GM19328 (cell line): ENCODE results near the gene INTS3.
"Not testable (repeated sequence)": the region's sequence is repeated elsewhere in the genome, so short reads cannot be mapped to it uniquely, and the experiment has no call there.

Source experiments
- ATAC-seq: cut with Tn5 transposase; IDR thresholded peaks from one replicate; pipeline ENCODE4 v1.9.1; 2021; ENCODE audit warnings: mild to moderate bottlenecking, moderate library complexity; ENCODE audit not compliant: unreplicated experiment

INTS3 gene

DNA sequence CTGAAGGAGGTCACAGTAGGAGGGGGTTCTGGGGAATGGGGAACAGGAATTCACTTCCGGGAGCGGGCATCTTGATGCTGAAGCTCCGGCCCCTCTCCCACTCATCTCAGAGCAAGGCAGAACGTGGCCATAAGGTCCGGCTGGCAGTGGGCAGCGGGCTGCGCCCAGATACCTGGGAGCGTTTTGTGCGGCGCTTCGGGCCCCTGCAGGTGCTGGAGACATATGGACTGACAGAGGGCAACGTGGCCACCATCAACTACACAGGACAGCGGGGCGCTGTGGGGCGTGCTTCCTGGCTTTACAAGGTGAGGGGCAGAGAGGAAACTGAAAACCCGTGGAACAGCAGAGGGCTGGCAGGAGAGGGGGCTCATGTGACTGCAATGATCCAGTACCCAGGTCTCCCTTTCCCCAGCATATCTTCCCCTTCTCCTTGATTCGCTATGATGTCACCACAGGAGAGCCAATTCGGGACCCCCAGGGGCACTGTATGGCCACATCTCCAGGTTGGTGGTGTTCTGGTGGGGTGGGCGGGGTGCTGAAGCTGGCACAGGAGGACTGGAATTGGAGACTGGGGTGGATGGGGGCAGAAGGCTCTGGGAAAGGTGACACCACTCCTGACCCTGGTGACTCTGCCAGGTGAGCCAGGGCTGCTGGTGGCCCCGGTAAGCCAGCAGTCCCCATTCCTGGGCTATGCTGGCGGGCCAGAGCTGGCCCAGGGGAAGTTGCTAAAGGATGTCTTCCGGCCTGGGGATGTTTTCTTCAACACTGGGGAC, 50.4 kb downstream of the INTS3 start:
- ATAC-seq, result no peak

DNA sequence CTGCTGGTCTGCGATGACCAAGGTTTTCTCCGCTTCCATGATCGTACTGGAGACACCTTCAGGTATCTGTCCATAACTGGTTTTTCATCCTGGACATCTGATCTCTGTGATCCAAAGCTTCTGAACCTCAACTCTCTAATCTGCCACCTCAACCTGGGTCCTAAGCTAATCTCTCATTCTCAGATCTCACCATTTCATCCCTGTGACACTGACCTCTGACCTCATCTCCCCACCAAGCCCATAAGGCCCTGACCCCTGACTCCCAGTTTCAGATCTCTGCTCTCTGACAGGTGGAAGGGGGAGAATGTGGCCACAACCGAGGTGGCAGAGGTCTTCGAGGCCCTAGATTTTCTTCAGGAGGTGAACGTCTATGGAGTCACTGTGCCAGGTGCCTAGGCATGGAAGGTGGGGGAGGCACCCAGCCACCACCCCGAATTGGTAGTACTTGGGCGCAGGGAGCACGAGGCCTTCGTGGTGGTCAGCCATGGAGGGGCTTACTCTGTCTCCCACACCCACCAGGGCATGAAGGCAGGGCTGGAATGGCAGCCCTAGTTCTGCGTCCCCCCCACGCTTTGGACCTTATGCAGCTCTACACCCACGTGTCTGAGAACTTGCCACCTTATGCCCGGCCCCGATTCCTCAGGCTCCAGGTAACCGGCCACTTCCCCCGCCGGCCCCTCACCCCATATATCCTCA, 51.1 kb downstream of the INTS3 start:
- ATAC-seq, result no peak

DNA sequence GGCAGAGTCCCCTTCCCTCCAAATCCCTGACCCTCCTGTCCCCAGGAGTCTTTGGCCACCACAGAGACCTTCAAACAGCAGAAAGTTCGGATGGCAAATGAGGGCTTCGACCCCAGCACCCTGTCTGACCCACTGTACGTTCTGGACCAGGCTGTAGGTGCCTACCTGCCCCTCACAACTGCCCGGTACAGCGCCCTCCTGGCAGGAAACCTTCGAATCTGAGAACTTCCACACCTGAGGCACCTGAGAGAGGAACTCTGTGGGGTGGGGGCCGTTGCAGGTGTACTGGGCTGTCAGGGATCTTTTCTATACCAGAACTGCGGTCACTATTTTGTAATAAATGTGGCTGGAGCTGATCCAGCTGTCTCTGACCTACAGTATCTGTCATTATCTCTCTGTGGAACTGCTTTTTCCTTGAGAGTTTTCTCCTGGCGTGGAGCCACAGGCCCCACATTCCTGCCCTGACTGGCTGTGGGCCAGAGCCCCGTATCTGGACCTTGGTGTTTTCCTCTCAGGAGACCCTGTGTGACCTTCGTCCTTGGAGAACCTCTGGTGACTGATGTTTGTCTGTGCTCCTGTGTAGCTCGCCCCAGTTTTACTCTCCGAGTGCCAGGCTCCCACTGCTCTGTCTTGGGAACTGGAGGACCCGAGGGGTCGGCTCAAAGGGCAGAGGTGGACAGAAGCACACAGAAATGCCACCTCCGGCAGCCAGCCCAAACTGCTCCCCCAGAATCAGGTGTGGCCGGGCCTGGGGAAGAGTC, 52.1 kb downstream of the INTS3 start:
- ATAC-seq, result no peak

DNA sequence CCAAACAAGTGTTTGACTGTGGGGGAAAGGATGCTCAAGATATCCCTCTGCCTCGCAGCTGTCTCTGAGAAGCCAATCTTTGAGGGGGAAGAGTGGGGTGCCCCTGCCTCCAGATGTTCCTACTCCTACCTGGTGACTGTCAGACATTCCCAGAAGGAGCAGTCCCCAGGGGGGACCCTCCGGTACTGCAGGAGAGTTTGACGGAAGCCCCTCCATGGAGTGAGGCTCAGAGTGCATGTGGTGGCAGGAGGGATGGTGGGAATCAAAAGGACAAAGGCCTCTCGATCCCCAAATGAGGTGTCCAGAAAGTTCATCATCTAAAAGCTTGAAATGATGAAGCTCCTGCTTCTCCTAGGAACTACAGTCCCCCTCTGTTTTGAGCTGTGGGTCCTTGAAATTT, 52.7 kb downstream of the INTS3 start:
- ATAC-seq, result no peak

DNA sequence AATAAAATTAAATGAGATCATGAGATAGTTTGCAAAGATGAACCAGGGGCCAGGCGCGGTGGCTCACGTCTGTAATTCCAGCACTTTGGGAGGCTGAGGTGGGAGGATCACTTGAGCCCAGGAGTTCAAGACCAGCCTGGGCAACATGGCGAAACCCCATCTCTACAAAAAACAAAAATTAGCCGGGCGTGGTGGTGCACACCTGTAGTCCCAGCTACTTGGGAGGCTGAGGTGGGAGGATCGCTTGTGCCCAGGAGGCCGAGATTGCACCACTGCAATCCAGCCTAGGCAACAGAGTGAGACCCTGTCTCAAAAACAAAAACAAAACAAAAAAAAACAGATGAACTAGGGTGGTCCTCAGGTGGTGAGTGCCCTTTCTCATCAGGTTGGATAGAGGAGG, 54.8 kb downstream of the INTS3 start:
- not testable (repeated sequence) for ATAC-seq

DNA sequence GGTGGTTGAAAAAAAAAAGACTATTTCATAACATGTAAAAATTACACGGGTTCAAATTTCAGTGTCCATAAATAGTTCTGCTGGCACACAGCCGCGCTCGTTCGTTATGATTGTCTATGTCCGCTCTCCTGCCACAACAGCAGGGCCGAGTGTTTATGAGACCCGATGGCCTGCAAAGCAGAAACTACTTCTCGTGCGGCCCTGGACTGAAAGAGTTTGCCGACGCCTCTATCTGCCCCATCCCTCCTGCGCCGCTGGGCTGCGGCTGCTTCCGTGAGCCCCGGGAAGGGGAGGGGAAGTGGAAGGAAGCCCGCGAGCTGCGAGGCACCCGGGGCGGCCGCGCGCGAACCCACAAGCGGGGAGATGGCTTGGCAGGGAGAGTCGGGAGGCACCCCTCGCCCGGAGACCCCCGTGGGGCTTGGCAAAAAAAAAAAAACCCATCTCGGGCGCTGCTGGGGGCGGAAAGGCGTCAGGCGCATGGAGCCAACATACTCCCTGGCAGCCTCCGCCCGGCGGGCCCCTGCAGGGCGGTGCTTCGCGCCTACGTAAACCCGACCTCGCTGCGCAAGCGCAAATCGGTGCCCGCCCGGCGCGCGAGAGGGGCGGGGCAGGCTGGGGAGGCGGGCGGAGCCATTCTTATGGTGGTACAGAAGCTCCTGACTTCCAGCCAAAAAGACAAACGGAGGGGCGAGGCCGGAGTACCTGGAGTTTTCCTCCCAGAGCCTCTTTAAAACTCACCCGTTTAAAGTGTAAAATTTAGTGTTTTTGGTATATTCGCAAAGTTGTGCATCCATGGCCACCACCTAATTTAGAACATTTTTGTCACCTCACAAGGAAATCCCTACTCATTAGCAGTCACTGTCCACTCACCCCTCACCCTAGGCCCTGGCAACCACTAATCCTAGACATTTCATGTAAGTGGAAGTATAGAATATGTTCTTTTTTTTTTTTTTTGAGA, 55.7 kb downstream of the INTS3 start:
- ATAC-seq, result peak; percentile 85

DNA sequence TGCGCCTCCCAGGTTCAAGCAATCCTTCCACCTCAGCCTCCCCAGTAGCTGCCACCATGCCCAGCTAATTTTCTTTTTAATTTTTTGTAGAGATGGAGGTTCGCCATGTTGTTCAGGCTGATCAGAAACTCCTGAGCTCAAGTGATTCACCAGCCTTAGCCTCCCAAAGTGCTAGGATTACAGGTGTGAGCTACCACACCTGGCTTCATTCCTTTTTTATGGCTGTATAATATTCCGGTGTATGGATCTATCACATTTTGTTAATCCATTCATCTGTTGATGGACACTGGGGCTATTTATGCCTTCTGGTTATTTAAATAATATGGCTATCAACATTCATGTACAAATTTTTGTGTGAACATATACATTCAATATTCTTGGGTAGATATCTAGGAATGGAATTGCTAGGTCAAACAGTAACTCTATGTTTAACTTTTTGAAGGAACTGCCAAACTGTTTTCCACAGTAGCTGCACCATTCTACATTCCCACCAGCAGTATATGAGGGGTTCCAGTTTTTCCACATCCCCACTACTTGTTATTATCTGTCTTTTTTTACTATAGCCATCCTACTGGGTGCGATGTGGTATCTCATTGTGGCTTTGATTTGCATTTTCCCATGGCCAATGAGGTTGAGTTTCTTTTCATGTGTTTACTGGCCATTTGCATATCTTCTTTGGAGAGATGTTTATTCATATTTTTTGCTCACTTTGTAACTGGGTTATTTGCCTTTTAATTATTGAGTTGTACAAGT, 58.4 kb downstream of the INTS3 start:
- no peak for ATAC-seq

DNA sequence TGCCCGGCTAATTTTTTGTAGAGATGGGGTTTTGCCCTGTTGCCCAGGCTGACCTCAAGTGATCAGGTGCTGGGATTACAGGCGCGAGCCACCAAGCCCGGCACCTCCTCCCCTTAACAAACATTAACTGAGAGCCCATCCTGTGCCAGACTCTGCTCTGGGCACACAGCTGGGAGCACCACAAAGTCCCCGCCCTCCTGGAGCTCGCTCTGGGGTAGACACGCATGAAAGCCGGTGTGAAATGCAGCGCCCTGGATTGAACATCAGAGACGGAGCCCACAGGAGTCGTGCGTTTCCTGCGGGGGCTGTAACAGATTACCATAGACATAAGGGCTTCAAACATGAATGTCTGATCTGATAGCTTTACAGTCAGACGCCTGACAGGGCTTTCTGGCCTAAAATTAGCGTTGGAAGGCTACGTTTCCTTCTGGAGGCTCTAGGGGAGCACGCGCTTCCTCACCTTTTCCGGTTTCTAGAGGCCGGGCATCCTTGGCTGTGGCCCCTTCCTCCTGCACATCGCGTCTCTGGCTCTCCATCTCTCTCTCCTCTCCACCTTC, 61.7 kb downstream of the INTS3 start:
- ATAC-seq, result no peak

DNA sequence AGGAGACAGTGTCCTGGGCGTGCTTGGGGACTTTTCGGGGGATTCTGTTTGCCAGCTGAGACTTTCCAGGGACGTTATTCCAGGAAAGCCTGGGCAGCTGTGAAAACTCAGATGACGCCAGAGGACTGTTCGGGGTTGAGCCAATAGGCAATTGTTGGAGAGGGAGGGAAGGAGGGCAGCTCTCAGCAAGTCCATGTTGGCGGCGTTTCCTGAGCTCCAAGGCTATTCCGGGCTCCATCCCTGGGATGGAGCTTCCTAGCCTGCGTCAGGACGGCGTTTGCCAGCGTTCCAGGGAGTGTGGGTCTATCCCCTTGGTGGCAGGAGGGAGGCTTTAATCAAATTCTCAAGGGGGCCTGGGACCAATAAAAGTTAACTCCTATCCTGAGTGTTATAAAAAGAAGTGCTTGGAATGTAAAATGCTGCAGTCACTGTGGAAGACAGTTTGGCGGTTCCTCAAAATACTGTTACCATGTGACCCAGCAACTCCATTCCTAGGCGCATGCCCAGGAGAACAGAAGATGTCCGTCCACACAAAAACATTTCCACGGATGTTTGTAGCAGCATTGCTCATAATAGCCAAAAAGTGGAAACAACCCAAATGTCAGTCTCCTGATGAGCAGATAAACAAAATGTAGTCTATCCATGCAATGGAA, 62.6 kb downstream of the INTS3 start:
- no peak for ATAC-seq

DNA sequence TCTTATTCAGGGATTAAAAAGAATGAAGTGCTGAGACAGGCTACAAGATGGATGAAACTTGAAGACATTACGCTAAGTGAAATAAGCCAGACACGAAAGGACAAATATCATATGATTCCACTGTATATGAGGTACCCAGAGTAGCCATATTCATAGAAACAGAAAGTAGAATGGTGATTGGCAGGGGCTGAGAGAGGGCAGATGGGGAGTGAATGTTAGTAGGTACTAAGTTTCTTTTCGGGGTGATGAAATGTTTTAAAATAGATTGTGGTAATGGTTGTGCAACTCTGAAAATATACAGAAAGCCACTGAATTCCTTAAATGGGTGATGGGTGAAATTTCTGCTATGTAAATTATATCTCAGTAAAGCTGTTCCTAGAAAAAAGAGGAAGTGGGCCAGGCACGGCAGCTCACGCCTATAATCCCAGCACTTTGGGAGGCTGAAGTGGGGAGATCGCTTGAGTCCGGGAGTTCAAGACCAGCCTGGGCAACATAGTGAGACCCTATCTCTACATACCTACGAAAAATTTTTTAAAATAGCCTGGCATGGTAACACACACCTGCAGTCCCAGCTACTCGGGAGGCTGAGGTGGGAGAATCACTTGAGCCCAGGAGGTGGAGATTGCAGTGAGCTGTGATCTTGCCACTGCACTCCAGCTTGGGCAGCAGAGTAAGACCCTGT, 63.3 kb downstream of the INTS3 start:
- ATAC-seq, result peak; percentile 83

DNA sequence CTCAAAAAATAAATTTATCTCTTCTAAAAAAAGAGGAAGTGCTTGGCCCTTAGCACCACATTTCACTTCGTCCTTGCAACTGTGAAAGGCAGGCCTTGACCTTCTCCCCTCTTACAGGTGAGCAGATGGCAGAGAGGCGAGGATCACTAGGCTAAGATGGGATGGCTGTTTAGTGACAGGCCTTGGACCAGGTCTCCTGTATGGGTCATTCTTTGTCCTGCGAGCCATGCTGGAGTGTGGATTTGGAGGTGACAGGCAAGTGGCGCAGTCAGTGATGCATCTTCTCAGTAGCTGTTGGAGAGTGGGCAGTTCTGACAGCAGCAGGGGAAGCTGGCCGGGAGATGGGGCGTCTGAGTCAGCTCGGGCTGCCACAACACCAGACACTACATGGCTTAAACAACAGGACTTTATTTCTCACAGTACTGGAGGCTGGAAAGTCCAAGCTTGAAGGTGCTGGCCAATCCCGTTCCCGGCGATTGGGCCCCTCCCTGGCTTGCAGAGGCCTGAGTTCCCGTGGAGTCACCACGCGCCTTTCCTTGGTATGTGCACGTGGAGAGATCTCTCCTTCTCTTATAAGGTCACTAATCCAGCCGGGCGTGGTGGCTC, 63.9 kb downstream of the INTS3 start:
- no peak for ATAC-seq

DNA sequence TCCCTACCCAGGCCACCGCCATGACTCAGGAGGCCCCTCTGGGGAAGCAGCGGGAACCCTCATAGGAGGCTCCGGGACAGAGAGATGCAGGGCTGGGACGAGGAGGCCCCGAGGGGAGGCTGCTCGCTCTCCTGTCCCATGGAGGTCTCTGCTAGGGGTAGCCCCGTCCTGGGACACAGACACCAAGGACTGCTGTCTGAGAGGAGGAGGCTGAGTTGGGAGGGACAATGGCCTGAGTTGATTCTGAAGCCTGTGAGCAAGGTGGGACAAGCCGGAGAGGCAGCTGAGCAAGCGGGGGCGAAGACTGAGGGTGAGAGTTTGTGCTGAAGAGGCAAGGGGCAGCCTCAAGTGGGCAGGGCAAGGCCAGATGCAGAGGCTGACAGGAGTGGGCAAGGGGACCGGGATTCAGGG, 64.8 kb downstream of the INTS3 start:
- no peak for ATAC-seq

DNA sequence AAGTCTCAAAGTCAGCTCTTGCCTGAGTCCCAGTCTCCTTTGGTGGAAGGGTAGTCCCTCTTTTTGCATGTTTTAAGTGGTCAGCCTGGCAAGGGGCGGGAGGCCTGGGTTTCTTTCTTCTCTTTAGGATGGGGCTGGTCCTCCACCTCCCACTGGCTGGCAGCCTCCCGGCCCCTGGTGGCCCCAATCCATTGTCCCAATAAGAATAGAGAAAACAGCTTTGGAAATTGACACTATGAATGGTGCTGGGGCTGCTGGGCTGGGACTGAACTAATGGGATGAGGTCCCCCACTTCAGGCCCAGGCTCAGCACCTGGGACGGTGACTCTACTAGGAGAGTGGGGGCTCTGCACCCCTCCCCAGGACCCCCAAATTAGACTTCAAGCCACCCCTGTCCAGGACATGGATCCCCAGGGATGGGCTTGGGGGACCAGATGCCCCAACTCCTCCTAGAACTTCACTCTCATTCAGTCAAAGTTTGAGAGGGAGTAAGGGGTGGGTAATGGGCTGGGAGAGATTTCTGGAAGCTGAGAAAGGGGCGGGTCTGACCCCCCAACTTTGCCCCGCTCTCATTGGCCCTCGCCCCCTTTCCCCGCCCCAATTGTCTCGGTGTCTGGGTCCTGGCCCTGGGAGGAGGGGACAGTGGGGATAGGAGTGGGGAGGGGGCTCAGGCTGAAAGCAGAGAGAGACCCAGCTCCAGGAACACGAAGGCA, 65.6 kb downstream of the INTS3 start:
- no peak for ATAC-seq

DNA sequence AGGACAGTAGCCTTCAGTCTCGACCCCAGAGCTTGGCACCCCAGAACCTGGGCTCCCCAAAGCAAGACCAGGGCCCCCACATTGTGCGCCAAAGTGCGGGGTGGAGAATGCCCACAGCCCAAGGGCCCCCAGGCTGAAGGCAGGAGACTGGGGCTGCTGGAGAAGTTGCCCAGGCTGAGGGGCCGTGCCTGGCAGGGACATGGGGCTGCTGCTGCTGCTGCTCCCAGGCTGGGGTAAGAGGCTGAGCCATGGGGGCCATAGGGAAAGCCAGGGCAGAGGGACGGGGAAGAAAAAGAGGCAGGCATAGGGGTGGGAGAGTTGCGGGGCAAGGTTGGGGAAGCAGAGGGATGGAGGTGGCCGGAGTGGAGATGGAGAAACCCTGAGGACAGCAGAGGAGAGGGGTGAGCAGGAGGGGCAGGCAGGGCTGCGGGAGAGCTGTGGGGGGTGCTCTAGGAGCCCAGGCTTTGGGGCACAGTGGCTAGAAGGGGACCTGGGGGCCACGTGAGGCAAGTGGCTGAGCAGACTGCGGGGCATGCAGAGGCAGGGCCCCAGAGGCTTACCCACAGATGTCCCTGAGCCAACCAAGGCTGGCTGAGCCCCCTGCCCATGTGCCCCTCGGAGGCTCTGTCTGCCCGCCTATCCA, 66.2 kb downstream of the INTS3 start:
- no peak for ATAC-seq

DNA sequence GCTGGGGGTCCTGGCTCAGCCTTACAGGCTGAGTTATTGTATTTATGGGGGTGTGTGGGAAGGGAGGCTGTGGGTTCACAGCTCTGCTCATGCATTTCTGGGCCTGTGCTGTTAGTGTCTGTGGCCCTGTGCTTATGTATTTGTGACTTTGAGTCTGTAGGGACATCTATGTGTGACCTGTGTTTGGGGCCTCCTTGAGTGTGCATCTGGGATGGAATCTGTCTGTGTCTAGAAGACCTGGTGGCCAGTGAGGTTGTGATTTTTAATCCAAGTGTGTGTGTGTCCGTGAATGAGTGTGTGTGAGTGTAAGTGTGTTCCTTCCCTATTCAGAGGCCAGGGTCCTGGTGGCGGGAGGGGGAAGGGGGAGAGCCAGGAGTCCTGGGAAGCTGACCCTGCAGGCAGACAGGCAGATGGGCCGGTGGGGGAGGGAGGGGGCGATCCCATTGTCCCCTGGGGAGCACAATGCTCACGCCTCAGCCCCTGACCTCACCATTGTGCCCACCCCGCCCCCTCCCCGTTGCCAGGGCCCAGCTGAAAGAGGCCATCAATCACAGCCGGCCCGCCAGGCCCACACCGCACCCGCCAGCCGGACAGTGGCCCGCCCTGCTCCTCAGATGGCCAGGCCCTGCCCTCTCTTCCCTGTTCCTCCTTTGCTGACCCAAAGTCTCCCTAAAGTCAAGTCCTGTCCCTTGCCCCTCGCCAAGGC, 66.9 kb downstream of the INTS3 start:
- ATAC-seq, result no peak

DNA sequence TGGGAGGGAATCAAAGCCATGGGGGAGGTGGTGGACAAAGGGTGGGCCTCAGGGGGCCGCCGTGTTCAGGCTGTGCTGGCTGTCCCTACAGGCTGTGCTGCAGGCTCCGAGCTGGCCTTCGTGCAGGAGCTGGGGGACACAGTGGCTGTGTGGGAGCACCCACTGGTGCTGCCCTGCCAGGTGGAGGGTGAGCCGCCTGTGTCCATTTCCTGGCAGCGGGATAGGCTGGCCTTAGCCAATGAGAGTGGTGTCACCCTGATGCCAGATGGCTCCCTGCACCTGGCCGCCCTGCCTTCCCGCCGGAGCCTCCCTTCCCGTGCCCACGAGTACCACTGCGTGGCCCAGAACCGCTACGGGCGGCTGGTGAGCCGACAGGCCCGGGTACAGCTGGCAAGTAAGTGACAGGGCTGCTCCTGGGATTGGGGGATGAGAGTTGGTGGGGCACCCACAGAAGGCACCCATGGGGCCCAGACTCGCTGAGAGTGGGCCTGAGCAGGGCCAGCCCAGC, 67.5 kb downstream of the INTS3 start:
- no peak for ATAC-seq
